Left ventricle myocardium inferior (tissue), 1 donor: ENCODE results near the gene SLC7A14. TPM values are rescaled to one million over a fixed set of nuclear protein-coding genes. Genes with fewer than 3 reads are reported as not detected.

Source experiments
- DNase-seq: peaks from one replicate; pipeline ENCODE4 v3.0.0-alpha.2; 2020
- H3K27ac ChIP-seq: fragments of 200-600 bp; replicated peaks from 2 replicates; pipeline ENCODE4 v1.8.0; 2021
- H3K27me3 ChIP-seq: fragments of 200-600 bp; 2 replicates; pipeline ENCODE4 v1.8.0; 2021; ENCODE audit warnings: low read depth
- H3K36me3 ChIP-seq: fragments of 200-600 bp; 2 replicates; pipeline ENCODE4 v1.8.0; 2021
- H3K4me1 ChIP-seq: fragments of 200-600 bp; 2 replicates; pipeline ENCODE4 v1.8.0; 2021
- H3K4me3 ChIP-seq: fragments of 200-600 bp; 2 replicates; pipeline ENCODE4 v1.8.0; 2021; ENCODE audit warnings: mild to moderate bottlenecking, moderate library complexity
- H3K9me3 ChIP-seq: fragments of 200-600 bp; replicated peaks from 2 replicates; pipeline ENCODE4 v1.8.0; 2021
- CTCF ChIP-seq: fragments of 200-600 bp; IDR thresholded peaks from 2 replicates; pipeline ENCODE4 v1.8.0; 2021; ENCODE audit warnings: antibody characterized with exemption, mild to moderate bottlenecking, borderline replicate concordance
- intact Hi-C: fragments of 100-400 bp; cut with micrococcal nuclease; formaldehyde crosslinking; loops from one replicate; pipeline ENCODE4 v1.11.0; 2022
- total RNA-seq: library from RNA; stranded (reverse); fragmentation: NEBNext Ultra II Directional; extraction: Animal tissue kit (Norgen Biotek cat#: 25700); gene quantifications from one replicate; pipeline ENCODE4 v1.2.1, GENCODE V29; 2021
- donor health status: DM: no; HTN: yes; CAD: no; lungs with severe emphysema.

Gene SLC7A14
- total RNA-seq, 1 donor from 2014 or later: not detected

GRCh38 chr3:170631755-170632488 is 46.0 kb upstream of the SLC7A14 start:
- no peak overlapping the region for H3K27ac ChIP-seq
- H3K27me3 ChIP-seq: no peaks in the 10 kb centered on the region
- no peak for DNase-seq
- intact Hi-C loops: no loop called here
- no peaks in the 10 kb centered on the region for H3K9me3 ChIP-seq
- H3K36me3 ChIP-seq: no peaks in the 10 kb centered on the region
- no peak for TF ChIP-seq CTCF
- H3K4me3 ChIP-seq: no peak overlapping the region
- no peaks in the 10 kb centered on the region for H3K4me1 ChIP-seq

- no peak overlapping the region for H3K27ac ChIP-seq
- no peaks in the 10 kb centered on the region for H3K36me3 ChIP-seq
- TF ChIP-seq CTCF: no peak
- intact Hi-C loops: no loop called here
- H3K4me1 ChIP-seq: peaks cover 14% of the 10 kb centered on the region
- H3K4me3 ChIP-seq: no peak overlapping the region
- H3K9me3 ChIP-seq: no peaks in the 10 kb centered on the region
- no peaks in the 10 kb centered on the region for H3K27me3 ChIP-seq
- no peak for DNase-seq
These were observed 37.6 kb upstream of the SLC7A14 start for GRCh38 chr3:170623524-170623923.

- Histone ChIP-seq H3K4me1 (peaks cover 14% of the 10 kb centered on the region), H3K27me3 (no peaks in the 10 kb centered on the region), H3K27ac (peak overlapping the region; percentile 0), H3K4me3 (no peak overlapping the region), H3K9me3 (no peaks in the 10 kb centered on the region), H3K36me3 (no peaks in the 10 kb centered on the region)
- DNase-seq: peak; percentile 34
- intact Hi-C loops: no loop called here
- no peak for TF ChIP-seq CTCF
These were observed 36.7 kb upstream of the SLC7A14 start for GRCh38 chr3:170622369-170623159.

GRCh38 chr3:170621256-170621655 is 35.4 kb upstream of the SLC7A14 start:
- intact Hi-C loops: no loop called here
- H3K9me3 ChIP-seq: peaks cover 7% of the 10 kb centered on the region
- H3K27me3 ChIP-seq: no peaks in the 10 kb centered on the region
- H3K4me3 ChIP-seq: no peak overlapping the region
- no peak overlapping the region for H3K27ac ChIP-seq
- no peaks in the 10 kb centered on the region for H3K36me3 ChIP-seq
- no peak for TF ChIP-seq CTCF
- DNase-seq: no peak
- H3K4me1 ChIP-seq: peaks cover 14% of the 10 kb centered on the region

- DNase-seq: peak; percentile 18
- no peak overlapping the region for H3K4me3 ChIP-seq
- H3K36me3 ChIP-seq: no peaks in the 10 kb centered on the region
- peaks cover 14% of the 10 kb centered on the region for H3K4me1 ChIP-seq
- H3K27ac ChIP-seq: peak overlapping the region; percentile 86
- H3K27me3 ChIP-seq: no peaks in the 10 kb centered on the region
- TF ChIP-seq CTCF: no peak
- peaks cover 7% of the 10 kb centered on the region for H3K9me3 ChIP-seq
- intact Hi-C loops: no loop called here
These were observed 28.5 kb upstream of the SLC7A14 start for GRCh38 chr3:170614214-170614966.
